Measurements from ENCODE around the gene GADL1. TPM values are rescaled to one million over a fixed set of nuclear protein-coding genes. Genes with fewer than 3 reads are reported as not detected.

The GADL1 gene
- total RNA-seq, 1 experiment from 2014 or later = 0.08 TPM

DNA sequence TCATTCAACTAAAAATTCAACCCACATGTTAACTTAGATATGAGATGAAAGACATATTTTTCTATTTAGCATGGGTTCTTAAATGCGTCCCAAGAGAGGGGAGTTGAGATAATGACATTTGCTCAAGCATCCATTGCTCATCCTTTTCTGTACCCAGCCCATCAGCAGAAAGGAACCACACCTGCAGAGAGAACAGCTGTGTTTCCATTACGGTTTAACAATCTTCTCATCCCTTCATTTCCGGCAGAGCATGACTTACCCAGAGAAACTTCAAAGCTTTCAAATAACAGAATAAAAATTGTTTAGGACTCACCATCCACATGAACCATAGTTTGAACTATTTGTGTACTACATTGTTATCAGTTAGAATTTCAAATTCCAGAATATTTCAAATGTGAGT, 174.9 kb downstream of the GADL1 start:
- Histone ChIP-seq H3K27me3 (no peaks in the 10 kb centered on the region), H3K9me3 (replicated peaks) (no peaks in the 10 kb centered on the region), H3K4me3 (no peak overlapping the region), H3K36me3 (no peaks in the 10 kb centered on the region), H3K27ac (no peak overlapping the region), H3K4me1 (no peaks in the 10 kb centered on the region)
- no peak for DNase-seq

GRCh38 chr3:30713885-30714503, 180.5 kb downstream of the GADL1 start:
- no peak for DNase-seq
- no peaks in the 10 kb centered on the region for H3K9me3 ChIP-seq (replicated peaks)
- no peak overlapping the region for H3K27ac ChIP-seq
- H3K36me3 ChIP-seq = no peaks in the 10 kb centered on the region
- no peaks in the 10 kb centered on the region for H3K27me3 ChIP-seq
- H3K4me3 ChIP-seq = no peak overlapping the region
- no peaks in the 10 kb centered on the region for H3K4me1 ChIP-seq

DNA sequence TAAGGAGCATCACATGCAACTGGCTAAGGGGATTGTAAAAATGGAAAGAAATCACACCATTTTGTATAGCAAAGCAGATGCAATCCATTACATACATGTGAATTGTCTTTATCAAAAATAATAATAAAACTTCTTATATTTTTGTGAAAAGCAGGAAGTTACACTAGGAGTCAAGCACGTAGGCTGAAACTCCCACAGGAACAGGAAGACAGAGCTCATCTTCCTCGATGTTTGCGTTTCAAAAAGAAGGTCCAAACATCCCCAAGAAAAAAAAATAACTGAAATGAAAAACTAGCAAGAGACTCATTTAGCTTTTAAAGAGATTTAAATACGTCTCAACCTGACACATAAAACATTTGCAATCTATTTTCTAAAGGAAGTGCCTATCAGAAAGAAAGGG, 181.5 kb downstream of the GADL1 start:
- Histone ChIP-seq H3K4me1 (no peaks in the 10 kb centered on the region), H3K36me3 (no peaks in the 10 kb centered on the region), H3K27ac (no peak overlapping the region), H3K4me3 (no peak overlapping the region), H3K9me3 (replicated peaks) (no peaks in the 10 kb centered on the region), H3K27me3 (no peaks in the 10 kb centered on the region)
- no peak for DNase-seq

DNA sequence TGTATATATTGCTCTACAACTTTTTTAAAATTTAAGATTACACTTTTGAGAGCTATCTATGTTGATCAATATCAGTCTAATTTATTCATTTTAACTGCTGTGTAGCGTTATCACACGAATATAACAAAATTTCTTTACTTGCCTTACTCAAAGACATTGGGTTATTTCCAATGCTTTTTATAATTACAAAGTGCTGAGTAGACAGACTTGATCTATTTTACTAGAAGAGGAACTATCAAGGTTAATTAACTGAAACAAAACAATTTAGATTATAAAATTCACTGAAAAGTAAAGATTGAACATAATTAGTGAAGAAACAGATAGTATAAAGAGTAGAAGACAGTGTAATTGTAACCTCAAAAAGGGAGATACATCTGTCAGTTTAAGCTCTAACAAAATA, 182.6 kb downstream of the GADL1 start:
- Histone ChIP-seq H3K27ac (no peak overlapping the region), H3K4me1 (no peaks in the 10 kb centered on the region), H3K27me3 (no peaks in the 10 kb centered on the region), H3K4me3 (no peak overlapping the region), H3K36me3 (no peaks in the 10 kb centered on the region), H3K9me3 (replicated peaks) (no peaks in the 10 kb centered on the region)
- no peak for DNase-seq

GRCh38 chr3:30711151-30711550, 183.3 kb downstream of the GADL1 start:
- H3K27ac ChIP-seq = no peak overlapping the region
- no peak overlapping the region for H3K4me3 ChIP-seq
- no peaks in the 10 kb centered on the region for H3K36me3 ChIP-seq
- H3K27me3 ChIP-seq = no peaks in the 10 kb centered on the region
- no peak for DNase-seq
- no peaks in the 10 kb centered on the region for H3K9me3 ChIP-seq (replicated peaks)
- no peaks in the 10 kb centered on the region for H3K4me1 ChIP-seq

GRCh38 chr3:30710017-30710416, 184.4 kb downstream of the GADL1 start:
- Histone ChIP-seq H3K27me3 (no peaks in the 10 kb centered on the region), H3K27ac (no peak overlapping the region), H3K9me3 (replicated peaks) (no peaks in the 10 kb centered on the region), H3K4me3 (no peak overlapping the region), H3K36me3 (no peaks in the 10 kb centered on the region), H3K4me1 (no peaks in the 10 kb centered on the region)
- DNase-seq = no peak

DNA sequence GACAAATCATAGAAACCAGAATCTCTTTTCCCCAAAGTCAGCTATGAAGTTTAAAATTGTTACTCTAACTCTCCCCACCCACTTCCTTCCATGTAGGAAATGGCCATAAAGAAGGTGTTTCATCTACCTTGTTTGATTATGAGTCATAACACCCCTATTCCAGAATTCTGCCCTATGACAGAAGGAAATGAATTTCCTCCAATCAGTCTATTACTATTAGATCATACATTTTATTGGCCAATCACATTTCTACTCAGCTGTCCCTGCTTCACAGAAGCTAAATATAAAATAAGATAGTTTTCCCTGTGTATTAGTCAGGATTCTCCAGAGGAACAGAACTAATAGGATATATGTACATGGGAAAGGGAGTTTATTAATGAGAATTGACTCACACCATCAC, 186.0 kb downstream of the GADL1 start:
- Histone ChIP-seq H3K36me3 (no peaks in the 10 kb centered on the region), H3K4me1 (no peaks in the 10 kb centered on the region), H3K27ac (no peak overlapping the region), H3K27me3 (no peaks in the 10 kb centered on the region), H3K4me3 (no peak overlapping the region), H3K9me3 (replicated peaks) (no peaks in the 10 kb centered on the region)
- no peak for DNase-seq

- Histone ChIP-seq H3K4me3 (no peak overlapping the region), H3K9me3 (replicated peaks) (no peaks in the 10 kb centered on the region), H3K27me3 (no peaks in the 10 kb centered on the region)
These were observed 186.6 kb downstream of the GADL1 start for GRCh38 chr3:30707825-30708224.

GRCh38 chr3:30704931-30705890, 189.2 kb downstream of the GADL1 start:
- Histone ChIP-seq H3K4me1 (no peaks in the 10 kb centered on the region), H3K27me3 (no peaks in the 10 kb centered on the region), H3K4me3 (no peak overlapping the region), H3K9me3 (replicated peaks) (no peaks in the 10 kb centered on the region), H3K27ac (no peak overlapping the region), H3K36me3 (no peaks in the 10 kb centered on the region)
- no peak for DNase-seq

More at GRCh38 chr3:30707825-30708224, 186.6 kb downstream of the GADL1 start:
- no peak for DNase-seq
- H3K4me1 ChIP-seq = no peaks in the 10 kb centered on the region
- no peak overlapping the region for H3K27ac ChIP-seq
- H3K36me3 ChIP-seq = no peaks in the 10 kb centered on the region

DNA sequence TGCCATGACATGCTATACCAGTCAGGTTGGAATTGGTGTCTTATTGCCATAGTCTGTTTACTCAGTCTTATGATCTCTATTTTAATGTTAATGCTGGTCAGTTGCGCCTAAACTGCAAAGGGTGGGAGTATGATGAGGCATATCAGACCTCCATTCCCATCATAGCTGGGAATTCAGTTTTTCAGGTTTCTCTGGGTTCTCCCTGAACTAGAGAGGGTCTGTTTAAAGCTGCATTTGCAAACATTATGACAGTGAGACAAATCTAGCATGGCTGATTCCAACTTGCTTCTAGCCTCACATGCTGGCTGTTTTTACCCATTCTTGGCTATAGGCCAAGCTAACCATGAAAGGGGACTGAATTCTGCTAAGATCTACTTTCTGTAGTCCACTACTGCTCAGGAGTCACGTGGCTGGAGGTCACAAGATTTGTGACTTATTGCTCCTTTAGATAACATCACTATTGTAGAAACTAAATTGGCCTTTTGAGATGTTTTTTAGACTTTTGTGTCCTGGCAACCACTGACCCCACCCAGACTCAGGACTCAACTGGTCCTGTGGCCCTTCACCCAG, 191.5 kb downstream of the GADL1 start:
- DNase-seq = no peak

GRCh38 chr3:30702038-30702827, 192.2 kb downstream of the GADL1 start:
- no peaks in the 10 kb centered on the region for H3K9me3 ChIP-seq (replicated peaks)
- no peaks in the 10 kb centered on the region for H3K4me1 ChIP-seq
- no peaks in the 10 kb centered on the region for H3K36me3 ChIP-seq
- no peaks in the 10 kb centered on the region for H3K27me3 ChIP-seq
- no peak for DNase-seq
- H3K27ac ChIP-seq = no peak overlapping the region
- no peak overlapping the region for H3K4me3 ChIP-seq

More for the DNA sequence above, 191.5 kb downstream of the GADL1 start:
- Histone ChIP-seq H3K9me3 (replicated peaks) (no peaks in the 10 kb centered on the region), H3K4me1 (no peaks in the 10 kb centered on the region), H3K4me3 (no peak overlapping the region), H3K36me3 (no peaks in the 10 kb centered on the region), H3K27me3 (no peaks in the 10 kb centered on the region), H3K27ac (no peak overlapping the region)

GRCh38 chr3:30700702-30701321, 193.6 kb downstream of the GADL1 start:
- H3K27ac ChIP-seq = no peak overlapping the region

GRCh38 chr3:30699927-30700326, 194.5 kb downstream of the GADL1 start:
- Histone ChIP-seq H3K4me1 (no peaks in the 10 kb centered on the region), H3K9me3 (replicated peaks) (no peaks in the 10 kb centered on the region), H3K36me3 (no peaks in the 10 kb centered on the region), H3K4me3 (no peak overlapping the region), H3K27ac (no peak overlapping the region), H3K27me3 (no peaks in the 10 kb centered on the region)
- no peak for DNase-seq

More at GRCh38 chr3:30700702-30701321, 193.6 kb downstream of the GADL1 start:
- no peak for DNase-seq
- H3K4me3 ChIP-seq = no peak overlapping the region
- no peaks in the 10 kb centered on the region for H3K27me3 ChIP-seq
- H3K36me3 ChIP-seq = no peaks in the 10 kb centered on the region
- H3K9me3 ChIP-seq (replicated peaks) = no peaks in the 10 kb centered on the region
- no peaks in the 10 kb centered on the region for H3K4me1 ChIP-seq

- Histone ChIP-seq H3K27ac (no peak overlapping the region), H3K4me1 (no peaks in the 10 kb centered on the region), H3K36me3 (0 out of 2 replicates have a peak, but pooled peaks cover 2% of the 10 kb centered on the region), H3K27me3 (no peaks in the 10 kb centered on the region), H3K9me3 (replicated peaks) (no peaks in the 10 kb centered on the region), H3K4me3 (no peak overlapping the region)
- DNase-seq = no peak
These were observed 195.9 kb downstream of the GADL1 start for GRCh38 chr3:30698549-30698948.
